IMR-90 (cell line): ENCODE data around the gene FUBP3.

Experiments used
- BHLHE40 ChIP-seq: fragments of 150-350 bp; IDR thresholded peaks from 2 replicates; pipeline ENCODE4 v1.6.1; 2016; ENCODE audit warnings: mild to moderate bottlenecking, low read depth, low read length
- CEBPB ChIP-seq: IDR thresholded peaks from 2 replicates; pipeline ENCODE4 v1.6.1; 2012; ENCODE audit warnings: low read depth, low read length, improper control_type of control experiment
- CTCF ChIP-seq: conservative IDR thresholded peaks from 2 replicates; pipeline ENCODE4 v1.5.1; 2012; ENCODE audit warnings: mild to moderate bottlenecking, low read depth, low read length, improper control_type of control experiment
- ELK1 ChIP-seq: fragments of 150-350 bp; IDR thresholded peaks from 2 replicates; pipeline ENCODE4 v1.6.1; 2016; ENCODE audit warnings: low read depth, mild to moderate bottlenecking, low read length, moderate library complexity, borderline replicate concordance
- FOS ChIP-seq: fragments of 150-350 bp; IDR thresholded peaks from 2 replicates; pipeline ENCODE4 v1.6.1; 2016; ENCODE audit warnings: low read depth, low read length
- MAFK ChIP-seq: IDR thresholded peaks from 2 replicates; pipeline ENCODE4 v1.6.1; 2012; ENCODE audit warnings: low read depth, low read length, improper control_type of control experiment
- MXI1 ChIP-seq: IDR thresholded peaks from 2 replicates; pipeline ENCODE4 v1.6.1; 2012; ENCODE audit warnings: low read depth, mild to moderate bottlenecking, low read length, moderate library complexity, borderline replicate concordance
- POLR2A ChIP-seq: IDR thresholded peaks from 2 replicates; pipeline ENCODE4 v1.6.1; 2012; ENCODE audit warnings: mild to moderate bottlenecking, low read depth, low read length
- RAD21 ChIP-seq: IDR thresholded peaks from 2 replicates; pipeline ENCODE4 v1.6.1; 2012; ENCODE audit warnings: low read length, improper control_type of control experiment
- RCOR1 ChIP-seq: IDR thresholded peaks from 2 replicates; pipeline ENCODE4 v1.6.1; 2012; ENCODE audit warnings: mild to moderate bottlenecking, low read length, improper control_type of control experiment; ENCODE audit not compliant: insufficient replicate concordance
- RFX5 ChIP-seq: IDR thresholded peaks from 2 replicates; pipeline ENCODE4 v1.8.0; 2012; ENCODE audit warnings: low read depth, mild to moderate bottlenecking, low read length, moderate library complexity
- SMC3 ChIP-seq: fragments of 150-350 bp; IDR thresholded peaks from 2 replicates; pipeline ENCODE4 v1.6.1; 2016; ENCODE audit warnings: low read depth, mild to moderate bottlenecking, antibody characterized with exemption, low read length, moderate library complexity
- USF2 ChIP-seq: fragments of 150-350 bp; IDR thresholded peaks from 2 replicates; pipeline ENCODE4 v1.6.1; 2017; ENCODE audit warnings: mild to moderate bottlenecking, antibody characterized with exemption, low read length, low read depth

- TF ChIP-seq RCOR1 = no peak
- TF ChIP-seq BHLHE40 = no peak
- TF ChIP-seq POLR2A = no peak
- no peak for TF ChIP-seq CEBPB
- no peak for TF ChIP-seq CTCF
- TF ChIP-seq RAD21 = no peak
- no peak for TF ChIP-seq SMC3
- TF ChIP-seq ELK1 = no peak
- no peak for TF ChIP-seq FOS
- TF ChIP-seq USF2 = no peak
- TF ChIP-seq RFX5 = no peak
- TF ChIP-seq MAFK = no peak
- TF ChIP-seq MXI1 = no peak
Measured at GRCh38 chr9:130635721-130636647, 56.6 kb downstream of the FUBP3 start.
